Loucy (cell line): ENCODE measurements around the gene KLRG1.

Source experiments
- H2AFZ ChIP-seq: fragments of 200-600 bp; sonication (generic); 2 replicates; pipeline ENCODE4 v1.6.0; 2016; ENCODE audit warnings: antibody characterized with exemption, mild to moderate bottlenecking, low read length, moderate library complexity
- H3F3A ChIP-seq: fragments of 200-600 bp; 2 replicates; pipeline ENCODE4 v1.6.0; 2016; ENCODE audit warnings: antibody characterized with exemption, low read depth, mild to moderate bottlenecking
- H3K27me3 ChIP-seq: fragments of 200-600 bp; sonication (generic); 2 replicates; pipeline ENCODE4 v1.6.1; 2014; ENCODE audit warnings: low read length, mild to moderate bottlenecking; ENCODE audit not compliant: insufficient read depth, poor library complexity, severe bottlenecking
- H3K36me3 ChIP-seq: fragments of 200-600 bp; sonication (generic); 2 replicates; pipeline ENCODE4 v1.6.1; 2016; ENCODE audit warnings: low read length; ENCODE audit not compliant: insufficient read depth
- H3K4me1 ChIP-seq: fragments of 200-600 bp; sonication (generic); 2 replicates; pipeline ENCODE4 v1.5.1; 2014; ENCODE audit warnings: low read length, mild to moderate bottlenecking; ENCODE audit not compliant: insufficient read depth, poor library complexity, severe bottlenecking
- H3K4me2 ChIP-seq: fragments of 200-600 bp; sonication (generic); 2 replicates; pipeline ENCODE4 v1.6.0; 2014; ENCODE audit warnings: antibody characterized with exemption, low read length, low read depth, mild to moderate bottlenecking; ENCODE audit not compliant: poor library complexity, severe bottlenecking
- H3K4me3 ChIP-seq: fragments of 200-600 bp; sonication (generic); 2 replicates; pipeline ENCODE4 v1.5.1; 2014; ENCODE audit warnings: low read length, mild to moderate bottlenecking, mixed read lengths; ENCODE audit not compliant: poor library complexity, severe bottlenecking
- H3K79me2 ChIP-seq: fragments of 200-600 bp; sonication (generic); 2 replicates; pipeline ENCODE4 v1.6.1; 2014; ENCODE audit warnings: low read length; ENCODE audit not compliant: insufficient read depth
- H3K9ac ChIP-seq: fragments of 200-600 bp; sonication (generic); 2 replicates; pipeline ENCODE4 v1.6.0; 2014; ENCODE audit warnings: mild to moderate bottlenecking, low read depth, low read length, moderate library complexity; ENCODE audit not compliant: poor library complexity, severe bottlenecking
- H3K9me2 ChIP-seq: fragments of 200-600 bp; sonication (generic); replicated peaks from 2 replicates; pipeline ENCODE4 v1.6.1; 2016; ENCODE audit warnings: low read depth, low read length, mixed read lengths
- H3K9me3 ChIP-seq: fragments of 200-600 bp; sonication (generic); 2 replicates; pipeline ENCODE4 v1.6.1; 2014; ENCODE audit warnings: mild to moderate bottlenecking, antibody characterized with exemption, low read length, low read depth; ENCODE audit not compliant: insufficient read depth
- H4K20me1 ChIP-seq: fragments of 200-600 bp; sonication (generic); 2 replicates; pipeline ENCODE4 v1.6.0; 2014; ENCODE audit warnings: antibody characterized with exemption, low read length, mild to moderate bottlenecking; ENCODE audit not compliant: insufficient read depth, poor library complexity, severe bottlenecking
- EZH2phosphoT487 ChIP-seq: fragments of 200-600 bp; IDR thresholded peaks from 2 replicates; pipeline ENCODE4 v1.6.1; 2018; ENCODE audit warnings: antibody characterized with exemption, mild to moderate bottlenecking, moderate library complexity, borderline replicate concordance
- TF ChIP-seq, protein P1 (sequence below): fragments of 200-600 bp; sonication (generic); conservative IDR thresholded peaks from 2 replicates; pipeline ENCODE4 v1.5.1; 2014; ENCODE audit warnings: mild to moderate bottlenecking, antibody characterized with exemption, low read length

KLRG1 gene

DNA sequence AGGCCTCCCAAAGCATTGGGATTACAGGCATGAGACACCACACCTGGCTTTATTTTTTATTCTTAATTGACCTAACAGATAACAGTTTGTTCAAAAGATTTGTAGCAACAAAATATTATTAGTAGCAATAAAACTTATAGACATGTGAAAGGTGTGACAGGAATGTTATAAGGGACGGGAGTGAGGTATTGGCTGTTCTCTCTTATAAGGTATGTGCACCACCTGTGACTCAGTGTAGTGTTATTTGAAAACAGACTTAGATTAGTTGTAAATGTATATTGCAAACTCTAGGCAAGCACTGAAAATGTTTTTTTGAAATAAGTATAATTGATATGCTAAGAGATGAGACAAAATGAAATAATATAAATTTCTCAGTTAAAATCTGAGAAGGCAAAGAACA lies 57.8 kb downstream of the KLRG1 start:
- H3K9ac ChIP-seq: no peak overlapping the region
- H3K4me3 ChIP-seq: no peak overlapping the region
- H2AFZ ChIP-seq: no peak overlapping the region
- H4K20me1 ChIP-seq: no peaks in the 10 kb centered on the region
- H3K27me3 ChIP-seq: no peaks in the 10 kb centered on the region
- H3K9me3 ChIP-seq: no peaks in the 10 kb centered on the region
- H3K36me3 ChIP-seq: no peaks in the 10 kb centered on the region
- H3K4me2 ChIP-seq: no peak overlapping the region
- H3K9me2 ChIP-seq: no peaks in the 10 kb centered on the region
- peaks cover 3% of the 10 kb centered on the region for H3K4me1 ChIP-seq
- H3K79me2 ChIP-seq: no peaks in the 10 kb centered on the region
- no peak for TF ChIP-seq EZH2phosphoT487
- TF ChIP-seq, protein P1, sequence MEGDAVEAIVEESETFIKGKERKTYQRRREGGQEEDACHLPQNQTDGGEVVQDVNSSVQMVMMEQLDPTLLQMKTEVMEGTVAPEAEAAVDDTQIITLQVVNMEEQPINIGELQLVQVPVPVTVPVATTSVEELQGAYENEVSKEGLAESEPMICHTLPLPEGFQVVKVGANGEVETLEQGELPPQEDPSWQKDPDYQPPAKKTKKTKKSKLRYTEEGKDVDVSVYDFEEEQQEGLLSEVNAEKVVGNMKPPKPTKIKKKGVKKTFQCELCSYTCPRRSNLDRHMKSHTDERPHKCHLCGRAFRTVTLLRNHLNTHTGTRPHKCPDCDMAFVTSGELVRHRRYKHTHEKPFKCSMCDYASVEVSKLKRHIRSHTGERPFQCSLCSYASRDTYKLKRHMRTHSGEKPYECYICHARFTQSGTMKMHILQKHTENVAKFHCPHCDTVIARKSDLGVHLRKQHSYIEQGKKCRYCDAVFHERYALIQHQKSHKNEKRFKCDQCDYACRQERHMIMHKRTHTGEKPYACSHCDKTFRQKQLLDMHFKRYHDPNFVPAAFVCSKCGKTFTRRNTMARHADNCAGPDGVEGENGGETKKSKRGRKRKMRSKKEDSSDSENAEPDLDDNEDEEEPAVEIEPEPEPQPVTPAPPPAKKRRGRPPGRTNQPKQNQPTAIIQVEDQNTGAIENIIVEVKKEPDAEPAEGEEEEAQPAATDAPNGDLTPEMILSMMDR: no peak
- H3F3A ChIP-seq: no peaks in the 10 kb centered on the region

- no peaks in the 10 kb centered on the region for H4K20me1 ChIP-seq
- no peaks in the 10 kb centered on the region for H3K9me2 ChIP-seq
- H3K9ac ChIP-seq: no peak overlapping the region
- no peaks in the 10 kb centered on the region for H3F3A ChIP-seq
- peaks cover 3% of the 10 kb centered on the region for H3K4me1 ChIP-seq
- H3K9me3 ChIP-seq: no peaks in the 10 kb centered on the region
- TF ChIP-seq, protein P1: no peak
- no peak for TF ChIP-seq EZH2phosphoT487
- H3K79me2 ChIP-seq: no peaks in the 10 kb centered on the region
- H3K4me2 ChIP-seq: no peak overlapping the region
- peak overlapping the region; percentile 64; the same call in 1 of the 2 replicates for H2AFZ ChIP-seq
- no peak overlapping the region for H3K4me3 ChIP-seq
- H3K27me3 ChIP-seq: no peaks in the 10 kb centered on the region
- no peaks in the 10 kb centered on the region for H3K36me3 ChIP-seq
Observed at GRCh38 chr12:9048930-9049329, 59.6 kb downstream of the KLRG1 start.

GRCh38 chr12:9049520-9050133 lies 60.3 kb downstream of the KLRG1 start:
- Histone ChIP-seq H3K4me3 (no peak overlapping the region), H3K9me3 (no peaks in the 10 kb centered on the region), H3K9ac (no peak overlapping the region), H3K4me1 (peaks cover 3% of the 10 kb centered on the region), H3K36me3 (no peaks in the 10 kb centered on the region), H2AFZ (no peak overlapping the region), H3K4me2 (peak overlapping the region; percentile 34), H3K9me2 (no peaks in the 10 kb centered on the region), H3K27me3 (no peaks in the 10 kb centered on the region), H3F3A (no peaks in the 10 kb centered on the region), H4K20me1 (no peaks in the 10 kb centered on the region), H3K79me2 (no peaks in the 10 kb centered on the region)
- TF ChIP-seq, protein P1: peak; percentile 84
- no peak for TF ChIP-seq EZH2phosphoT487
